Keratinocyte (primary cell): ENCODE data around the gene HOXC12. TPM values are rescaled to one million over a fixed set of nuclear protein-coding genes. Genes with fewer than 3 reads are reported as not detected.

Experiments
- DNase-seq: peaks from one replicate; pipeline ENCODE4 v3.0.0-alpha.2; 2011; ENCODE audit warnings: low read depth, missing footprints, low spot score
- FAIRE-seq: peaks from 2 replicates; lab custom pipeline; 2011; peaks lifted over from hg19 to GRCh38; lab: Jason Lieb, UNC
- H2AFZ ChIP-seq: 2 replicates; pipeline ENCODE4 v1.6.0; 2012; ENCODE audit warnings: low read length, control low read depth, inconsistent platforms; ENCODE audit not compliant: control insufficient read depth
- H3K27ac ChIP-seq: 2 replicates; pipeline ENCODE4 v1.5.1; 2011; ENCODE audit warnings: low read length; ENCODE audit not compliant: control insufficient read depth, insufficient read depth
- H3K27me3 ChIP-seq: 3 replicates; pipeline ENCODE4 v1.6.0; 2011; ENCODE audit warnings: low read length; ENCODE audit not compliant: control insufficient read depth, insufficient read depth; ENCODE audit errors: extremely low read depth
- H3K36me3 ChIP-seq, 2 experiments: 2 replicates in 1 of 2; 3 replicates in 1 of 2; pipeline ENCODE4 v1.5.1; 2011; ENCODE audit warnings: low read length in 2 of 2, mild to moderate bottlenecking in 1 of 2; ENCODE audit not compliant: control insufficient read depth in 2 of 2, insufficient read depth in 2 of 2; ENCODE audit errors: extremely low read depth in 1 of 2
- H3K4me1 ChIP-seq: 3 replicates; pipeline ENCODE4 v1.5.1; 2011; ENCODE audit warnings: low read length; ENCODE audit not compliant: control insufficient read depth, insufficient read depth; ENCODE audit errors: extremely low read depth
- H3K4me2 ChIP-seq: 3 replicates; pipeline ENCODE4 v1.6.0; 2011; ENCODE audit warnings: low read depth, low read length; ENCODE audit not compliant: control insufficient read depth, insufficient read depth; ENCODE audit errors: extremely low read depth
- H3K4me3 ChIP-seq, 3 experiments: fragments of 200-600 bp in 1 of 3; sonication (generic) in 1 of 3; 2 replicates in 2 of 3; 3 replicates in 1 of 3; pipeline ENCODE4 v1.5.1; 2011 to 2016; ENCODE audit warnings: low read length in 3 of 3, mild to moderate bottlenecking in 3 of 3, control low read depth in 2 of 3, inconsistent platforms in 1 of 3, low read depth in 1 of 3, mixed read lengths in 1 of 3, mixed run types in 1 of 3, moderate library complexity in 1 of 3; ENCODE audit not compliant: control insufficient read depth in 2 of 3, insufficient read depth in 2 of 3; ENCODE audit errors: extremely low read depth in 1 of 3
- H3K79me2 ChIP-seq: 2 replicates; pipeline ENCODE4 v1.6.0; 2012; ENCODE audit warnings: low read length; ENCODE audit not compliant: control insufficient read depth, insufficient read depth
- H3K9ac ChIP-seq: 3 replicates; pipeline ENCODE4 v1.6.0; 2011; ENCODE audit warnings: low read length; ENCODE audit not compliant: control insufficient read depth, insufficient read depth; ENCODE audit errors: extremely low read depth
- H3K9me1 ChIP-seq: 3 replicates; pipeline ENCODE4 v1.6.0; 2011; ENCODE audit warnings: low read length; ENCODE audit not compliant: control insufficient read depth, insufficient read depth; ENCODE audit errors: extremely low read depth
- H3K9me3 ChIP-seq: 2 replicates; pipeline ENCODE4 v1.5.1; 2012; ENCODE audit warnings: low read depth, low read length; ENCODE audit not compliant: control insufficient read depth
- H4K20me1 ChIP-seq: 3 replicates; pipeline ENCODE4 v1.6.0; 2011; ENCODE audit warnings: low read length; ENCODE audit not compliant: control insufficient read depth, insufficient read depth; ENCODE audit errors: extremely low read depth
- CTCF ChIP-seq, 3 experiments: IDR thresholded peaks in 1 of 3; conservative IDR thresholded peaks in 1 of 3; optimal IDR thresholded peaks in 1 of 3; 2 replicates in 2 of 3; 3 replicates in 1 of 3; pipeline versions ENCODE3 to v1.5.1; 2011; ENCODE audit warnings: low read length in 3 of 3, mild to moderate bottlenecking in 3 of 3, moderate library complexity in 2 of 3, control low read depth in 1 of 3, inconsistent platforms in 1 of 3; ENCODE audit not compliant: insufficient read depth in 2 of 3; ENCODE audit errors: extremely low read depth in 1 of 3
- EZH2 ChIP-seq: IDR thresholded peaks from one replicate; pipeline ENCODE4 v1.6.1; 2012; ENCODE audit warnings: inconsistent platforms, mild to moderate bottlenecking, low read length, moderate library complexity
- dilution Hi-C: fragments of 300-500 bp; cut with MboI; formaldehyde crosslinking; loops from one replicate; pipeline ENCODE4 v1.7.0; 2020; ENCODE audit warnings: low sequenced_read_pairs; ENCODE audit not compliant: extremely low pct_ligation_motif_present
- polyA plus RNA-seq, 5 experiments: library from polyadenylated mRNA; depleted of rRNA in 3 of 5; stranded (reverse) in 3 of 5; stranded (forward) in 1 of 5; unstranded in 1 of 5; fragments of >200 nt; gene quantifications; 1 replicate in 1 of 5; 2 replicates in 3 of 5; 3 replicates in 1 of 5; pipeline versions ENCODE4 v1.2.1 to v1.2.3, GENCODE V29; 2011 to 2012; ENCODE audit warnings: missing spikeins in 2 of 5, low read depth in 1 of 5, low replicate concordance in 1 of 5

Gene HOXC12
- polyA plus RNA-seq, 1 donor (not counting 4 experiments of a cell fraction or from before 2014, with no cell fraction given), result 0.47 TPM

- TF ChIP-seq CTCF (optimal IDR thresholded peaks at IDR 0.05 in 1 of 3, IDR thresholded peaks at IDR 0.05 in 1 of 3, conservative IDR thresholded peaks at IDR 0.05 in 1 of 3; ENCODE audit: extremely low read depth in 1 of 3, insufficient read depth in 2 of 3, low read length in 3 of 3), result no peak
- no peak overlapping the region for H2AFZ ChIP-seq
- H3K9ac ChIP-seq, result no peak overlapping the region
- H3K4me3 ChIP-seq, result no peak overlapping the region
- no peaks in the 10 kb centered on the region for H3K36me3 ChIP-seq
- H4K20me1 ChIP-seq, result no peaks in the 10 kb centered on the region
- DNase-seq, result no peak
- no peak for FAIRE-seq
- peaks cover 20% of the 10 kb centered on the region for H3K79me2 ChIP-seq
- no peaks in the 10 kb centered on the region for H3K9me3 ChIP-seq
- H3K27me3 ChIP-seq, result peaks cover 5% of the 10 kb centered on the region
- H3K4me1 ChIP-seq, result peaks cover 19% of the 10 kb centered on the region
- dilution Hi-C loops, result no loop called here
- no peak overlapping the region for H3K4me2 ChIP-seq
- H3K27ac ChIP-seq, result no peak overlapping the region
- H3K9me1 ChIP-seq, result no peaks in the 10 kb centered on the region
Measured at GRCh38 chr12:53971129-53971528, 16.4 kb downstream of the HOXC12 start.

- H3K9ac ChIP-seq, result no peak overlapping the region
- no peak overlapping the region for H3K4me2 ChIP-seq
- no peaks in the 10 kb centered on the region for H3K9me3 ChIP-seq
- dilution Hi-C loops, result no loop called here
- H3K9me1 ChIP-seq, result no peaks in the 10 kb centered on the region
- no peaks in the 10 kb centered on the region for H3K36me3 ChIP-seq
- no peak for TF ChIP-seq EZH2
- TF ChIP-seq CTCF (optimal IDR thresholded peaks at IDR 0.05 in 1 of 3, IDR thresholded peaks at IDR 0.05 in 1 of 3, conservative IDR thresholded peaks at IDR 0.05 in 1 of 3; ENCODE audit: extremely low read depth in 1 of 3, insufficient read depth in 2 of 3, low read length in 3 of 3), result no peak
- H3K79me2 ChIP-seq, result peaks cover 22% of the 10 kb centered on the region
- H3K4me3 ChIP-seq, result no peak overlapping the region
- peaks cover 19% of the 10 kb centered on the region for H3K4me1 ChIP-seq
- no peaks in the 10 kb centered on the region for H4K20me1 ChIP-seq
- H3K27me3 ChIP-seq, result peaks cover 5% of the 10 kb centered on the region
- no peak overlapping the region for H2AFZ ChIP-seq
- DNase-seq (no peak), FAIRE-seq (no peak)
- no peak overlapping the region for H3K27ac ChIP-seq
Measured at GRCh38 chr12:53971686-53972085, 17.0 kb downstream of the HOXC12 start.
